Muscle of leg (tissue), 16 donors: ENCODE data around the gene CGN. TPM values are rescaled to one million over a fixed set of nuclear protein-coding genes. Genes with fewer than 3 reads are reported as not detected.

Source experiments
- DNase-seq: peaks from one replicate; pipeline ENCODE4 v3.0.0; 2013
- H3K27ac ChIP-seq: one replicate; pipeline ENCODE4 v1.5.1; 2013; ENCODE audit warnings: mild to moderate bottlenecking, low read length, control low read depth
- H3K27me3 ChIP-seq: one replicate; pipeline ENCODE4 v1.6.1; 2013; ENCODE audit warnings: low read length; ENCODE audit not compliant: control insufficient read depth, insufficient read depth
- H3K36me3 ChIP-seq: one replicate; pipeline ENCODE4 v1.6.1; 2013; ENCODE audit warnings: low read length; ENCODE audit not compliant: control insufficient read depth, insufficient read depth
- H3K4me1 ChIP-seq: one replicate; pipeline ENCODE4 v1.6.1; 2013; ENCODE audit warnings: low read length; ENCODE audit not compliant: control insufficient read depth, insufficient read depth
- H3K4me3 ChIP-seq: one replicate; pipeline ENCODE4 v1.5.1; 2013; ENCODE audit warnings: low read length, control low read depth
- H3K9me3 ChIP-seq: replicated peaks from 2 replicates; pipeline ENCODE4 v1.6.1; 2013; ENCODE audit warnings: low read depth, low read length; ENCODE audit not compliant: control insufficient read depth
- WGBS: methylation state at CpG from one replicate; pipeline ENCODE4 v1.1.5; 2013; ENCODE audit warnings: missing lambda C conversion rate; ENCODE audit not compliant: insufficient coverage; 5-methylcytosine and 5-hydroxymethylcytosine counted together
- long read RNA-seq, 11 donors: transcript quantifications; one replicate each; lab custom pipeline, GENCODE V29; 2026
- polyA plus RNA-seq, 8 donors: library from polyadenylated mRNA; unstranded; fragments of 120-200 nt; gene quantifications; one replicate each; pipeline versions ENCODE4 v1.2.1 to v1.2.3, GENCODE V29; 2013; ENCODE audit warnings: inconsistent platforms in 1 of 8, low replicate concordance in 1 of 8; ENCODE audit not compliant: insufficient read length in 8 of 8, insufficient read depth in 1 of 8
- total RNA-seq: library from RNA; stranded (reverse); fragments of 120-200 nt; gene quantifications from one replicate; pipeline ENCODE4 v1.2.4, GENCODE V29; 2013

Gene CGN
- total RNA-seq (0.35 TPM), polyA plus RNA-seq (1 to 10 TPM in 3 of 8 donors, under 1 TPM in 5; 0.31 to 6.4 (median 0.91) TPM)
- long read RNA-seq, donor 1 = 0 reads
- long read RNA-seq, donor 2 = 0 reads
- long read RNA-seq, donor 3 = 0 reads
- long read RNA-seq, donor 4 = 0 reads
- long read RNA-seq, donor 5 = 0 reads
- long read RNA-seq, donor 6 = 0 reads
- long read RNA-seq, donor 7 = 0 reads
- long read RNA-seq, donor 8 = 0 reads
- long read RNA-seq, donor 9 = 0 reads
- long read RNA-seq, donor 10 = 0 reads
- long read RNA-seq, donor 11 = 0 reads

- Histone ChIP-seq H3K36me3 (no peaks in the 10 kb centered on the region), H3K9me3 (no peaks in the 10 kb centered on the region), H3K4me1 (peaks cover 19% of the 10 kb centered on the region), H3K27ac (peak within 1 kb of the TSS; percentile 62), H3K27me3 (peaks cover 40% of the 10 kb centered on the region), H3K4me3 (peak within 1 kb of the TSS; percentile 67)
- peak; percentile 92 for DNase-seq
- WGBS = under 1% methylated on average over 68 of the region's 68 CpGs
These were observed at the start of gene CGN for GRCh38 chr1:151510957-151511635. TSS of gene CGN (plus strand) at chr1:151511387. CDS start at chr1:151518520, 7,133 bp downstream.

- Histone ChIP-seq H3K36me3 (no peaks in the 10 kb centered on the region), H3K27ac (no peak overlapping the region), H3K9me3 (no peaks in the 10 kb centered on the region), H3K4me3 (no peak overlapping the region), H3K4me1 (peaks cover 12% of the 10 kb centered on the region), H3K27me3 (peaks cover 15% of the 10 kb centered on the region)
- 80% methylated on average over 1 of the region's 5 CpGs for WGBS
- no peak for DNase-seq
These were observed 49.5 kb upstream of the CGN start for GRCh38 chr1:151461694-151462093.

GRCh38 chr1:151465026-151465425, 46.2 kb upstream of the CGN start:
- H3K4me1 ChIP-seq = no peaks in the 10 kb centered on the region
- no peak overlapping the region for H3K4me3 ChIP-seq
- H3K27me3 ChIP-seq = peaks cover 15% of the 10 kb centered on the region
- no peak for DNase-seq
- no peaks in the 10 kb centered on the region for H3K36me3 ChIP-seq
- no peak overlapping the region for H3K27ac ChIP-seq
- no peaks in the 10 kb centered on the region for H3K9me3 ChIP-seq
- no CpG with 5 or more reads among the region's 1 CpG for WGBS

- 3% methylated on average over 26 of the region's 36 CpGs for WGBS
- H3K27ac ChIP-seq = peak overlapping the region; percentile 16
- no peaks in the 10 kb centered on the region for H3K4me1 ChIP-seq
- DNase-seq = peak; percentile 89
- H3K4me3 ChIP-seq = peak overlapping the region; percentile 41
- no peaks in the 10 kb centered on the region for H3K27me3 ChIP-seq
- H3K9me3 ChIP-seq = no peaks in the 10 kb centered on the region
- no peaks in the 10 kb centered on the region for H3K36me3 ChIP-seq
These were observed 38.1 kb upstream of the CGN start for GRCh38 chr1:151472856-151473731.

- Histone ChIP-seq H3K27me3 (no peaks in the 10 kb centered on the region), H3K27ac (no peak overlapping the region), H3K9me3 (no peaks in the 10 kb centered on the region), H3K4me1 (no peaks in the 10 kb centered on the region), H3K36me3 (no peaks in the 10 kb centered on the region), H3K4me3 (no peak overlapping the region)
- DNase-seq = no peak
- no CpG with 5 or more reads among the region's 3 CpGs for WGBS
These were observed 36.4 kb upstream of the CGN start for GRCh38 chr1:151474745-151475144.

GRCh38 chr1:151475175-151475574, 36.0 kb upstream of the CGN start:
- no peaks in the 10 kb centered on the region for H3K27me3 ChIP-seq
- H3K4me1 ChIP-seq = no peaks in the 10 kb centered on the region
- H3K27ac ChIP-seq = no peak overlapping the region
- no peaks in the 10 kb centered on the region for H3K36me3 ChIP-seq
- WGBS = no CpG with 5 or more reads among the region's 1 CpG
- DNase-seq = no peak
- no peak overlapping the region for H3K4me3 ChIP-seq
- H3K9me3 ChIP-seq = no peaks in the 10 kb centered on the region

- Histone ChIP-seq H3K27ac (no peak overlapping the region), H3K4me1 (no peaks in the 10 kb centered on the region), H3K27me3 (no peaks in the 10 kb centered on the region), H3K36me3 (no peaks in the 10 kb centered on the region), H3K4me3 (no peak overlapping the region), H3K9me3 (no peaks in the 10 kb centered on the region)
- 100% methylated on average over 3 of the region's 6 CpGs for WGBS
- DNase-seq = no peak
These were observed 35.1 kb upstream of the CGN start for GRCh38 chr1:151476083-151476482.

GRCh38 chr1:151477066-151477465, 34.1 kb upstream of the CGN start:
- Histone ChIP-seq H3K4me3 (no peak overlapping the region), H3K27me3 (no peaks in the 10 kb centered on the region), H3K36me3 (no peaks in the 10 kb centered on the region), H3K9me3 (peaks cover 3% of the 10 kb centered on the region), H3K4me1 (no peaks in the 10 kb centered on the region), H3K27ac (no peak overlapping the region)
- DNase-seq = no peak
- WGBS = no CpG with 5 or more reads among the region's 3 CpGs

GRCh38 chr1:151478140-151478812, 32.9 kb upstream of the CGN start:
- Histone ChIP-seq H3K27me3 (no peaks in the 10 kb centered on the region), H3K36me3 (no peaks in the 10 kb centered on the region), H3K27ac (no peak overlapping the region), H3K9me3 (peaks cover 5% of the 10 kb centered on the region), H3K4me3 (no peak overlapping the region), H3K4me1 (no peaks in the 10 kb centered on the region)
- no CpG with 5 or more reads among the region's 1 CpG for WGBS
- DNase-seq = no peak
